Measurements from ENCODE around the gene SCAMP4. TPM values are rescaled to one million over a fixed set of nuclear protein-coding genes. Genes with fewer than 3 reads are reported as not detected.

Gene SCAMP4
- total and polyA plus RNA-seq, 9 of the 15 experiments (the other 6 are each of a cell fraction or from before 2014, with no cell fraction given): 0.81 to 45.9 (median 12.8) TPM

DNA sequence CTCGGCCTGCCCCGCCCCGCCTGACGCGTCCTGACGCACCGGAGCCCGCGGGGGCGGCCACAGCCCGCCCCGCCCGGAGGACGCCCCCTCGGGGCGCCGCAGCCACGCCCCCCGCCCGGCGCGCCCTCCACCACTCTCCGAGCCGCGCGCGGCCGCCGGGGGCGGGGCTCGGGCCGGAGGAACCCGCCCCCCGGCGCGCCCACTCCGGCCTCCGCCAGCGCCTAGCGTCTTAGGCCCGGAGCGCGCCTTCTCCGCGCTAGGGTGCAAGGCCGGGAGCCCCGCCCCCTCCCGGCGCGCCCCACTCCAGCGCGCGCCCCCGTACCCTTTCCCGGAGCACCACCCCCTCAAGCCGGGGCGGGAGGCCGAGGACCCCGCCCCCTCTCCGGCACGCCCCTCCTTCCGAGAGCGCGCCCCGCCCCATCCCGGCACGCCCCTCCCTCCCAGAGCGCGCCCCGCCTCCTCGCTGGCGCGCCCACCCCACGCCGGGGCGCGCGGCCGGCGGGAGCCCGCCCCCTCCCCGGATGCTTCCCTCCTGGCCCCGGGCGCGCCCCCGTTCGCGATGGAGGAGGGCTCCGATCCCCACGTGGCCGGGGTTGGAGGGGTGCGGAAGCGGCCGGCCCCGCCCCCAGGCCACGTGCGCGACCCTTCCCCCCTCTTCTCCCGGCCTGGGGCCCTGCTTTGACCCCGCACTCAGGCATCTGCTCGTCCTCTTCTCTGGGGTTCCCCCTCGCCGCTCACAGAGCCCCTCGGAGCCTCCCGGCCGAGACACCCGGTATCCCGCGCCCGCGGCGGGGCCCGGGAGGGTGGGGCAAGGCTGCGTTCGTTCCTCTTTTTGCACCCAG, 41.3 kb upstream of the SCAMP4 start (continued):
- TF ChIP-seq TGIF2 (CRISPR knock-in tag; IDR thresholded peaks at IDR 0.05) (no peak; the same call in 1 of the 2 replicates), NONO (IDR thresholded peaks at IDR 0.05; ENCODE audit: low read depth in 2 of 2, low read length in 1 of 2) (no peak), ZNF175 (CRISPR knock-in tag; IDR thresholded peaks at IDR 0.05; ENCODE audit: low read depth) (no peak), RFX5 (IDR thresholded peaks at IDR 0.05; ENCODE audit: low read depth, low read length) (no peak), BACH1 (tag; IDR thresholded peaks at IDR 0.05) (no peak), GATAD2A (IDR thresholded peaks at IDR 0.05) (no peak), ZNF184 (CRISPR knock-in tag; IDR thresholded peaks at IDR 0.05) (no peak), NBN (IDR thresholded peaks at IDR 0.05; ENCODE audit: low read depth) (peak; percentile 83), PYGO2 (tag; IDR thresholded peaks at IDR 0.05) (no peak), SLC30A9 (CRISPR knock-in tag; IDR thresholded peaks at IDR 0.05) (no peak)
- TF ChIP-seq, protein P1, sequence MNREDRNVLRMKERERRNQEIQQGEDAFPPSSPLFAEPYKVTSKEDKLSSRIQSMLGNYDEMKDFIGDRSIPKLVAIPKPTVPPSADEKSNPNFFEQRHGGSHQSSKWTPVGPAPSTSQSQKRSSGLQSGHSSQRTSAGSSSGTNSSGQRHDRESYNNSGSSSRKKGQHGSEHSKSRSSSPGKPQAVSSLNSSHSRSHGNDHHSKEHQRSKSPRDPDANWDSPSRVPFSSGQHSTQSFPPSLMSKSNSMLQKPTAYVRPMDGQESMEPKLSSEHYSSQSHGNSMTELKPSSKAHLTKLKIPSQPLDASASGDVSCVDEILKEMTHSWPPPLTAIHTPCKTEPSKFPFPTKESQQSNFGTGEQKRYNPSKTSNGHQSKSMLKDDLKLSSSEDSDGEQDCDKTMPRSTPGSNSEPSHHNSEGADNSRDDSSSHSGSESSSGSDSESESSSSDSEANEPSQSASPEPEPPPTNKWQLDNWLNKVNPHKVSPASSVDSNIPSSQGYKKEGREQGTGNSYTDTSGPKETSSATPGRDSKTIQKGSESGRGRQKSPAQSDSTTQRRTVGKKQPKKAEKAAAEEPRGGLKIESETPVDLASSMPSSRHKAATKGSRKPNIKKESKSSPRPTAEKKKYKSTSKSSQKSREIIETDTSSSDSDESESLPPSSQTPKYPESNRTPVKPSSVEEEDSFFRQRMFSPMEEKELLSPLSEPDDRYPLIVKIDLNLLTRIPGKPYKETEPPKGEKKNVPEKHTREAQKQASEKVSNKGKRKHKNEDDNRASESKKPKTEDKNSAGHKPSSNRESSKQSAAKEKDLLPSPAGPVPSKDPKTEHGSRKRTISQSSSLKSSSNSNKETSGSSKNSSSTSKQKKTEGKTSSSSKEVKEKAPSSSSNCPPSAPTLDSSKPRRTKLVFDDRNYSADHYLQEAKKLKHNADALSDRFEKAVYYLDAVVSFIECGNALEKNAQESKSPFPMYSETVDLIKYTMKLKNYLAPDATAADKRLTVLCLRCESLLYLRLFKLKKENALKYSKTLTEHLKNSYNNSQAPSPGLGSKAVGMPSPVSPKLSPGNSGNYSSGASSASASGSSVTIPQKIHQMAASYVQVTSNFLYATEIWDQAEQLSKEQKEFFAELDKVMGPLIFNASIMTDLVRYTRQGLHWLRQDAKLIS (CRISPR knock-in tag; IDR thresholded peaks at IDR 0.05): no peak; the same call in 1 of the 2 replicates
- TF ChIP-seq, protein P2, sequence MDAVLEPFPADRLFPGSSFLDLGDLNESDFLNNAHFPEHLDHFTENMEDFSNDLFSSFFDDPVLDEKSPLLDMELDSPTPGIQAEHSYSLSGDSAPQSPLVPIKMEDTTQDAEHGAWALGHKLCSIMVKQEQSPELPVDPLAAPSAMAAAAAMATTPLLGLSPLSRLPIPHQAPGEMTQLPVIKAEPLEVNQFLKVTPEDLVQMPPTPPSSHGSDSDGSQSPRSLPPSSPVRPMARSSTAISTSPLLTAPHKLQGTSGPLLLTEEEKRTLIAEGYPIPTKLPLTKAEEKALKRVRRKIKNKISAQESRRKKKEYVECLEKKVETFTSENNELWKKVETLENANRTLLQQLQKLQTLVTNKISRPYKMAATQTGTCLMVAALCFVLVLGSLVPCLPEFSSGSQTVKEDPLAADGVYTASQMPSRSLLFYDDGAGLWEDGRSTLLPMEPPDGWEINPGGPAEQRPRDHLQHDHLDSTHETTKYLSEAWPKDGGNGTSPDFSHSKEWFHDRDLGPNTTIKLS (IDR thresholded peaks at IDR 0.05; ENCODE audit: borderline replicate concordance, low read depth): peak; percentile 76
- TF ChIP-seq, protein P3, sequence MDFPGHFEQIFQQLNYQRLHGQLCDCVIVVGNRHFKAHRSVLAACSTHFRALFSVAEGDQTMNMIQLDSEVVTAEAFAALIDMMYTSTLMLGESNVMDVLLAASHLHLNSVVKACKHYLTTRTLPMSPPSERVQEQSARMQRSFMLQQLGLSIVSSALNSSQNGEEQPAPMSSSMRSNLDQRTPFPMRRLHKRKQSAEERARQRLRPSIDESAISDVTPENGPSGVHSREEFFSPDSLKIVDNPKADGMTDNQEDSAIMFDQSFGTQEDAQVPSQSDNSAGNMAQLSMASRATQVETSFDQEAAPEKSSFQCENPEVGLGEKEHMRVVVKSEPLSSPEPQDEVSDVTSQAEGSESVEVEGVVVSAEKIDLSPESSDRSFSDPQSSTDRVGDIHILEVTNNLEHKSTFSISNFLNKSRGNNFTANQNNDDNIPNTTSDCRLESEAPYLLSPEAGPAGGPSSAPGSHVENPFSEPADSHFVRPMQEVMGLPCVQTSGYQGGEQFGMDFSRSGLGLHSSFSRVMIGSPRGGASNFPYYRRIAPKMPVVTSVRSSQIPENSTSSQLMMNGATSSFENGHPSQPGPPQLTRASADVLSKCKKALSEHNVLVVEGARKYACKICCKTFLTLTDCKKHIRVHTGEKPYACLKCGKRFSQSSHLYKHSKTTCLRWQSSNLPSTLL (IDR thresholded peaks at IDR 0.05): no peak
- TF ChIP-seq, protein P4, sequence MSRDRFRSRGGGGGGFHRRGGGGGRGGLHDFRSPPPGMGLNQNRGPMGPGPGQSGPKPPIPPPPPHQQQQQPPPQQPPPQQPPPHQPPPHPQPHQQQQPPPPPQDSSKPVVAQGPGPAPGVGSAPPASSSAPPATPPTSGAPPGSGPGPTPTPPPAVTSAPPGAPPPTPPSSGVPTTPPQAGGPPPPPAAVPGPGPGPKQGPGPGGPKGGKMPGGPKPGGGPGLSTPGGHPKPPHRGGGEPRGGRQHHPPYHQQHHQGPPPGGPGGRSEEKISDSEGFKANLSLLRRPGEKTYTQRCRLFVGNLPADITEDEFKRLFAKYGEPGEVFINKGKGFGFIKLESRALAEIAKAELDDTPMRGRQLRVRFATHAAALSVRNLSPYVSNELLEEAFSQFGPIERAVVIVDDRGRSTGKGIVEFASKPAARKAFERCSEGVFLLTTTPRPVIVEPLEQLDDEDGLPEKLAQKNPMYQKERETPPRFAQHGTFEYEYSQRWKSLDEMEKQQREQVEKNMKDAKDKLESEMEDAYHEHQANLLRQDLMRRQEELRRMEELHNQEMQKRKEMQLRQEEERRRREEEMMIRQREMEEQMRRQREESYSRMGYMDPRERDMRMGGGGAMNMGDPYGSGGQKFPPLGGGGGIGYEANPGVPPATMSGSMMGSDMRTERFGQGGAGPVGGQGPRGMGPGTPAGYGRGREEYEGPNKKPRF (IDR thresholded peaks at IDR 0.05; ENCODE audit: low read depth, low read length): no peak

All from K562 (cell line).